DOHH2 (cell line): Measurements from ENCODE around the gene KCNN2.
A peak's percentile ranks its signal among the peaks of the same experiment; 100 is the strongest.

Source experiments
- H3F3A ChIP-seq: fragments of 200-600 bp; sonication (generic), shearing (Covaris generic); 2 replicates; pipeline ENCODE4 v1.6.0; 2016; ENCODE audit warnings: antibody characterized with exemption, mild to moderate bottlenecking; ENCODE audit not compliant: control insufficient read depth, insufficient read depth
- H3K27ac ChIP-seq: fragments of 200-600 bp; sonication (generic); 2 replicates; pipeline ENCODE4 v1.5.1; 2014; ENCODE audit warnings: low read depth, mild to moderate bottlenecking, low read length, moderate library complexity
- H3K27me3 ChIP-seq: fragments of 200-600 bp; sonication (generic); 2 replicates; pipeline ENCODE4 v1.6.1; 2014; ENCODE audit warnings: mild to moderate bottlenecking, low read length, mixed read lengths; ENCODE audit not compliant: control insufficient read depth
- H3K36me3 ChIP-seq: fragments of 200-600 bp; sonication (generic); 2 replicates; pipeline ENCODE4 v1.6.1; 2014; ENCODE audit warnings: mild to moderate bottlenecking, low read length, moderate library complexity, mixed read lengths; ENCODE audit not compliant: control insufficient read depth
- H3K4me1 ChIP-seq: fragments of 200-600 bp; sonication (generic); 2 replicates; pipeline ENCODE4 v1.6.1; 2014; ENCODE audit warnings: mild to moderate bottlenecking, low read length, mixed read lengths; ENCODE audit not compliant: control insufficient read depth
- H3K4me2 ChIP-seq: fragments of 200-600 bp; sonication (generic); 2 replicates; pipeline ENCODE4 v1.6.0; 2014; ENCODE audit warnings: mild to moderate bottlenecking, low read length, moderate library complexity
- H3K4me3 ChIP-seq: fragments of 200-600 bp; sonication (generic); 2 replicates; pipeline ENCODE4 v1.5.1; 2014; ENCODE audit warnings: mild to moderate bottlenecking, low read length, mixed read lengths
- H3K79me2 ChIP-seq: fragments of 200-600 bp; sonication (generic); 2 replicates; pipeline ENCODE4 v1.6.1; 2014; ENCODE audit warnings: mild to moderate bottlenecking, low read length, mixed read lengths; ENCODE audit not compliant: control insufficient read depth
- H3K9me2 ChIP-seq: fragments of 200-600 bp; sonication (generic); replicated peaks from 2 replicates; pipeline ENCODE4 v1.6.1; 2014; ENCODE audit warnings: mild to moderate bottlenecking, low read length, mixed read lengths; ENCODE audit not compliant: control insufficient read depth
- H3K9me3 ChIP-seq: fragments of 200-600 bp; sonication (generic); 2 replicates; pipeline ENCODE4 v1.6.1; 2014; ENCODE audit warnings: antibody characterized with exemption, low read length, mixed read lengths; ENCODE audit not compliant: control insufficient read depth, insufficient read depth
- H4K20me1 ChIP-seq: fragments of 200-600 bp; sonication (generic); 2 replicates; pipeline ENCODE4 v1.6.0; 2014; ENCODE audit warnings: low read depth, mild to moderate bottlenecking, antibody characterized with exemption, low read length, moderate library complexity; ENCODE audit not compliant: control insufficient read depth, insufficient read depth
- EZH2phosphoT487 ChIP-seq: fragments of 200-600 bp; sonication (generic); IDR thresholded peaks from 2 replicates; pipeline ENCODE4 v1.6.1; 2017; ENCODE audit warnings: borderline replicate concordance, mild to moderate bottlenecking, antibody characterized with exemption, low read length, moderate library complexity, mixed read lengths
- TF ChIP-seq, protein P1 (sequence below): fragments of 200-600 bp; sonication (generic); IDR thresholded peaks from one replicate; pipeline ENCODE4 v1.5.1; 2014; ENCODE audit warnings: antibody characterized with exemption, mild to moderate bottlenecking, low read depth, low read length; ENCODE audit not compliant: poor library complexity, severe bottlenecking

Gene KCNN2

DNA sequence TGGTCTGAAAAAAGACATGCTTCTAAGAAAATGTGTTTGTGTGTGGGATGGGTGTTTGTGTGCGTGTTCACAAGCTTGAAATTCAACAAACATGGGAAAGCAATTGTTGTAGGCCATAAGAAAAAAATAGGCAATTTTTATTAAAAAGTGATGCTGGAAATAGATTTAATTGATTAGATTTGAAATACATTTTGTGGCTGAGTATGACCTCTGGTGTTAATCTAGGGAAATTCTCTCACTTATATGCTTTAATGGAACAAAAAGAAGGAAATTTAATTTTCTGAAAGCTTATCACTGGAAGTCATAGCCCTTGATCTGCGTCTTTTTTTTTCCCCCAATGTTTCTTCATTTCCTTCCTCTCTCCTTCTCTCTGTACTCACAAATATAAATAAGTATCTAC, 3.5 kb upstream of the KCNN2 start:
- no peaks in the 10 kb centered on the region for H3K79me2 ChIP-seq
- TF ChIP-seq EZH2phosphoT487: no peak
- TF ChIP-seq, protein P1, sequence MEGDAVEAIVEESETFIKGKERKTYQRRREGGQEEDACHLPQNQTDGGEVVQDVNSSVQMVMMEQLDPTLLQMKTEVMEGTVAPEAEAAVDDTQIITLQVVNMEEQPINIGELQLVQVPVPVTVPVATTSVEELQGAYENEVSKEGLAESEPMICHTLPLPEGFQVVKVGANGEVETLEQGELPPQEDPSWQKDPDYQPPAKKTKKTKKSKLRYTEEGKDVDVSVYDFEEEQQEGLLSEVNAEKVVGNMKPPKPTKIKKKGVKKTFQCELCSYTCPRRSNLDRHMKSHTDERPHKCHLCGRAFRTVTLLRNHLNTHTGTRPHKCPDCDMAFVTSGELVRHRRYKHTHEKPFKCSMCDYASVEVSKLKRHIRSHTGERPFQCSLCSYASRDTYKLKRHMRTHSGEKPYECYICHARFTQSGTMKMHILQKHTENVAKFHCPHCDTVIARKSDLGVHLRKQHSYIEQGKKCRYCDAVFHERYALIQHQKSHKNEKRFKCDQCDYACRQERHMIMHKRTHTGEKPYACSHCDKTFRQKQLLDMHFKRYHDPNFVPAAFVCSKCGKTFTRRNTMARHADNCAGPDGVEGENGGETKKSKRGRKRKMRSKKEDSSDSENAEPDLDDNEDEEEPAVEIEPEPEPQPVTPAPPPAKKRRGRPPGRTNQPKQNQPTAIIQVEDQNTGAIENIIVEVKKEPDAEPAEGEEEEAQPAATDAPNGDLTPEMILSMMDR: no peak
- H3K4me1 ChIP-seq: no peaks in the 10 kb centered on the region
- no peaks in the 10 kb centered on the region for H3F3A ChIP-seq
- H4K20me1 ChIP-seq: no peaks in the 10 kb centered on the region
- no peak overlapping the region for H3K27ac ChIP-seq
- H3K4me3 ChIP-seq: no peak overlapping the region
- no peak overlapping the region for H3K4me2 ChIP-seq
- H3K9me3 ChIP-seq: peaks cover 4% of the 10 kb centered on the region; the same call in 1 of the 2 replicates
- peaks cover 36% of the 10 kb centered on the region for H3K27me3 ChIP-seq
- H3K36me3 ChIP-seq: no peaks in the 10 kb centered on the region
- no peaks in the 10 kb centered on the region for H3K9me2 ChIP-seq

DNA sequence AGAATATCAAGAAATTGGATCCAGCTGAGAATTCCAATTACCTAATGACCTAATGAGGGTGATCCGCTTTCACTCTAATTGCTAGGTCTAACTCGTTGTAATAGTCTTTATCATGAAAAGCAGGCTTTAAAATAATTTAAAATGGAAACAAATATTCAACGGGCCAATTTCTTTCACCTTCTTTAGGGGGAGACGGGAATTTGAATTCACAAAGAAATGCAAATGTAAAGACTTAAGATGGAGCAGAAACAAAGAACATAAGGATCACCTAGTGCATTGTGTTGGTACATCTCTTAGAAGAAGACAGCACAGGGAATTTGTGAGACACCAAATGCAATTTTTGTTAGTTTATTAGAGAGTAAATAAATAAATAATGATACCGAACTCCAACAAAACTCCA, 1.5 kb upstream of the KCNN2 start:
- Histone ChIP-seq H3K27ac (no peak overlapping the region), H3K4me1 (no peaks in the 10 kb centered on the region), H3K79me2 (no peaks in the 10 kb centered on the region), H4K20me1 (no peaks in the 10 kb centered on the region), H3K9me2 (no peaks in the 10 kb centered on the region), H3K4me3 (no peak overlapping the region), H3F3A (no peaks in the 10 kb centered on the region), H3K36me3 (no peaks in the 10 kb centered on the region), H3K4me2 (no peak overlapping the region), H3K9me3 (peaks cover 4% of the 10 kb centered on the region; the same call in 1 of the 2 replicates), H3K27me3 (peaks cover 40% of the 10 kb centered on the region)
- TF ChIP-seq EZH2phosphoT487: no peak
- TF ChIP-seq, protein P1: no peak

DNA sequence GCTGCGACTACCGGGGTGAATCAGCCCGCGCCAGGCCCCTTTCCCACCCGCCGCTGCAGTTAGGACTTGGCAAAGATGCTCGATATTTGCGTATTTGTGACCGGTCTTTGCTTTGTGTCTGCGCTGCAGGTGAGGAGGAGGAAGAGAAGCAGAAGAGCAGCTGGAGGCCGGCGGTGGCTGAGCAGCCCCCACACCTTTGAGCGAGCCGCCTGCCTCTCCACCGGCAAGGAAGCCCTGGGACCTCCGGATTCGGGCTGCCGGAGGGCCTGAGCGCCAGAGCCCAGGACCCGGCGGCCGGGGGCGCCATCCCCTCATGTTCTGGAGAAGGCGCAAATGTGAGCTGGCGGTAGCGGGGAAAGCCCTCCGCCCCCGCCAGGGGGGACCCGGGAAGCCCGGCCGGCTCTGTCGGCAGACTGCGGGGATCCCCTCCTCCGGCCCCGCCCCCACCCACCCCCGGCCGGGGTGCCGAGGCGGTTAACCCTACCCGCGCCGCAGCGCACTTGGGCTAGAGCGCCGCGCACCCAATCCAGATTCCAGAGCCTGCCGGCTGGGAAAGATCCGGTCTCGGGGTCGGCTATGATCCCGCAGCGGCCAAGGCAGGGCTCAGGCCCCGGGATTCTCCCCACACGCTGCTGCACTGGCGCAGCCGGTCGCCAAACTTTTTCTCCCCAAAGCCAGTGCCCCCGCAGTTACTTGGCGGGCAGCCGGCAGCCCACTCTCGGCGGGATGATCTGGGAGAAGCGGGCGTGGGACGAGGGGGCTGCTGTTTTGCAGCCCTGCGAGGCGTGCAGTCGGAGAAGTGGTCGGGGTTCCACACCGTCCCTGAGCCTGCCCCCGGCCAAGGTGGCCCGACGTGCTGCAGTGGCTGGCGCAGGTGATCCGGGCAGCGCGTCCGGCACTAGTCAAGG, 800 bp upstream of the KCNN2 start:
- Histone ChIP-seq H3K4me3 (no peak overlapping the region), H3K36me3 (no peaks in the 10 kb centered on the region), H4K20me1 (no peaks in the 10 kb centered on the region), H3K79me2 (no peaks in the 10 kb centered on the region), H3K9me3 (peaks cover 4% of the 10 kb centered on the region; the same call in 1 of the 2 replicates), H3F3A (no peaks in the 10 kb centered on the region), H3K4me2 (no peak overlapping the region), H3K27ac (no peak overlapping the region), H3K9me2 (no peaks in the 10 kb centered on the region), H3K4me1 (no peaks in the 10 kb centered on the region), H3K27me3 (peaks cover 40% of the 10 kb centered on the region)
- TF ChIP-seq, protein P1: no peak
- peak; percentile 72; the same call in 1 of the 2 replicates for TF ChIP-seq EZH2phosphoT487
